C4-2B (cell line): Measurements from ENCODE around the gene LCT.

Source experiments
- H3K27ac ChIP-seq: fragments of 450-650 bp; 2 replicates; pipeline ENCODE4 v1.5.1; 2017
- ZFX ChIP-seq: fragments of 450-650 bp; IDR thresholded peaks from 2 replicates; pipeline ENCODE4 v1.6.1; 2017
- TF ChIP-seq, protein P1 (sequence below): fragments of 450-650 bp; conservative IDR thresholded peaks from 2 replicates; pipeline ENCODE4 v1.5.1; 2017; ENCODE audit warnings: mild to moderate bottlenecking

The LCT gene

GRCh38 chr2:135831180-135831812 lies 5.7 kb downstream of the LCT start:
- no peak overlapping the region for H3K27ac ChIP-seq
- no peak for TF ChIP-seq ZFX
- TF ChIP-seq, protein P1, sequence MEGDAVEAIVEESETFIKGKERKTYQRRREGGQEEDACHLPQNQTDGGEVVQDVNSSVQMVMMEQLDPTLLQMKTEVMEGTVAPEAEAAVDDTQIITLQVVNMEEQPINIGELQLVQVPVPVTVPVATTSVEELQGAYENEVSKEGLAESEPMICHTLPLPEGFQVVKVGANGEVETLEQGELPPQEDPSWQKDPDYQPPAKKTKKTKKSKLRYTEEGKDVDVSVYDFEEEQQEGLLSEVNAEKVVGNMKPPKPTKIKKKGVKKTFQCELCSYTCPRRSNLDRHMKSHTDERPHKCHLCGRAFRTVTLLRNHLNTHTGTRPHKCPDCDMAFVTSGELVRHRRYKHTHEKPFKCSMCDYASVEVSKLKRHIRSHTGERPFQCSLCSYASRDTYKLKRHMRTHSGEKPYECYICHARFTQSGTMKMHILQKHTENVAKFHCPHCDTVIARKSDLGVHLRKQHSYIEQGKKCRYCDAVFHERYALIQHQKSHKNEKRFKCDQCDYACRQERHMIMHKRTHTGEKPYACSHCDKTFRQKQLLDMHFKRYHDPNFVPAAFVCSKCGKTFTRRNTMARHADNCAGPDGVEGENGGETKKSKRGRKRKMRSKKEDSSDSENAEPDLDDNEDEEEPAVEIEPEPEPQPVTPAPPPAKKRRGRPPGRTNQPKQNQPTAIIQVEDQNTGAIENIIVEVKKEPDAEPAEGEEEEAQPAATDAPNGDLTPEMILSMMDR, result no peak

DNA sequence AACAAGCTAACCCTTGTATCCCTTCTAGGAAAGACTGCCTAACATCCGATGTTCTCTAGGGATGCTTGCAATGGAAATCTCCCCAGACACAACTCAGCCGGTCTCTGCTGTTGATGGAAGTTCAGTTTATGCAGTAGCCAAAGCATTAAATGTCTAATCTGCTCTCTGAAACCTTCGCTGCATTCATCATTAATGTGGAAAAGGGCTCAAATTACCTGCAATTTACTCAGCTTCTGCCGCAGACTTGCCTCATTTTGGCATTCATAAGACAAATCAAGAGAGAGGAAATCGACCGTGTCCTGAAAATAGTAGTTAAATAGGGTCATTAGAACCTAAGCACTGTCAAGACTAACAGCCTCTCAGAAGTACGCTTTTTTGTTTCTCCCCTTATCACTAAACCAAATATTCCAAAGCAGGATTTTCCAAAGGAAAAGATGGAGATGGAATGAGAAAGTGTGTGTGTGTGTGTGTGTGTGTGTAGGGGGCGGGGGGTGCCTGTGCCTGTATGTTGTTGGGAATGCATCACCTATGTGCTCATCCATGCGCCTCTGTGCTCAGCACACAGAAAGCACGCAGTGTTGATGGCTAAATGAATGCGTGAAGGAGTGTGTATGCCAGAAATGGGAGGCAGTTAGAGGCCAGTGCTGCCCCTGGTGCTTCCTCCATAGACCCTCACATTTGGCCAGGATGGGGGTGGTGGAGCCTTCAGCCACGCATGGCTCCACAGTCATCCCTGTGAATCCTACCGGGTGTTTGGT lies 7.4 kb downstream of the LCT start:
- TF ChIP-seq, protein P1, result no peak
- TF ChIP-seq ZFX, result no peak

DNA sequence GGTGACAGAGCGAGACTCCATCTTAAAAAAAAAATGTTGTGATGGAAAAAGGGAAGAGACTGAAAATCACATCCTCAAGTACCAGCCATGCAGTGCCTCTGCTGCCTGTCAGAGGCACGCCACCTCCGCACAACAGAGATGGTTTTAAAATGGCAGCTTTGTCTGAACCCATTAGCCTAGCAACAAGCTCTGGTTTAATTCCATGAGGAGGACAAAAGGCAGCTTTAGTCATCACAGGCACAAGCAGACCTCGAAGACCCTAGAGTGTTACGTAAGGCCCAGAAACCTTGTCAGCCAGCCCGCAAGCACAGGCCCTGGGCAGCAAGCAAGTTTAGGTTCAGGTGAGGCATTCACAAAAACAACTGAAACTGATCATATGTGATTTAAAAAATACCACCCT lies 10.4 kb downstream of the LCT start:
- no peak for TF ChIP-seq ZFX
- TF ChIP-seq, protein P1, result no peak
- H3K27ac ChIP-seq, result no peak overlapping the region

More for the DNA sequence above, 7.4 kb downstream of the LCT start:
- H3K27ac ChIP-seq, result no peak overlapping the region

DNA sequence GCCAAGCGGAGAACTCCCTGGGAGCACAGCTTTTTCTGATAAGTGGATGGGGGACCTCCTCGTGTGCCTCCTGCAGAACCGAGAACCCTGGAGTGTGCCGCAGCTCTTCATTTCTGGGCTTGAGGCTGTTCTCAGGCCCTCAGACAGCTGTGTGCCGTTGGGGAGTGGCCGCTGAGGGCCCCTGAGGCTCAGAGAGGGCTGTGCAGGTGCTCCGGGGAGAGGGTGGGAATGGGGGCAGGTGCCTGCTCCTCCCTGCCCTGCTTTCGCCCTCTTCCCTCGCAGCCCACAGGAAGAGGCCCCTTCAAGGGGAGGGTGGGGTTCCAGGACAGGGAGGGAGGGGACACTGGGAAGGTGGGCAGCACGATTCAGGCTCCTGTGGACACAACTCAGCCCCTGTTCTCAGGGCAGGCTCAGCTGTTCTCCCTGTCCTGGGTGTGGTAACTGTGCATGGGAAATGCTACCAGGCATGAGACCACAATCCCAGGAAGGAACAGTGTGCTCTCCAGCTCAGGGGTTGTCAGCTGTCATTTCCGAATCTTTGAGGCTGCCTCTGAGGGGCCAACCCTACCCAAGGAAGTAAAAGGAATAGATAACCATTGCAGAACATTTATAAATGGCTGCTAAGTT lies 11.3 kb downstream of the LCT start:
- TF ChIP-seq ZFX, result no peak
- TF ChIP-seq, protein P1, result no peak
- H3K27ac ChIP-seq, result no peak overlapping the region

DNA sequence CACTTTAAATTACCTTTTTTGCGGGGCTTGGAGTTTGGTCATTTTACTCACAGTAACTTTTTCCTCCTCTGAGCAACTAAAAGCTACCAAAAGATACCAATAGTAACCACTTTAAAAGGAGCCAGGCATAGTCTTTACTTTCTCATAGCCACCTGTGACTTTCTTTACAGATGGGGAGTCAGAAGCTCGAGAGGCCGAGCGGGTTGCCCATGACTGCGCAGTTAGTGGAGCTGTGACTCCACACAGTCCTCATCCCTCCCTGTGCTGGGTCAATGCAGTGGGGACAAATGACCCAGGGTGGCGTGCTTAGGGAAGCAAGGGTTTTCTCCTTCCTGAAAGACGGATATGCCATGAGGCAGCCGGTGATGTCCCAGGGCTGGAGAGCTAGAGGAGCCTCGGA lies 11.9 kb downstream of the LCT start:
- no peak overlapping the region for H3K27ac ChIP-seq
- TF ChIP-seq, protein P1, result no peak
- TF ChIP-seq ZFX, result no peak

- H3K27ac ChIP-seq, result no peak overlapping the region
- TF ChIP-seq, protein P1, result no peak
- no peak for TF ChIP-seq ZFX
Measured at GRCh38 chr2:135822855-135823254, 14.1 kb downstream of the LCT start.

DNA sequence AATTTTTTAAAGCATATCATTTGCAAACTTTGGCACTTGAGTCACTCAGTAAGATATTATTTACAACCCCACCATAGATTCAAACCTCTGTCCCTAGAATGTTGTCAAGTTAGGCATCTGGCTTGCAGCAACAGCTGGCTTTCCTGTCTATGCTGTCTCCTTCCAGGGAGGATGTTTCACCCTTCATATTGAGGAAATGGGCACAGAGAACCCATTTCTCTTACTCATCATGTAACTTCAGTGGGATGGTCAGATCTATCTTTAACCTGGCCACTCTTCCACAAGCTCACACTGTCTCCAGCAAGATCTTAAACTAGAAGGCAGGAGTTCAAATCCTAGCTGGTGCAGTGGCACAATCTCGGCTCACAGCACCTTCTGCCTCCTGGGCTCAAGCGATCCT lies 15.8 kb downstream of the LCT start:
- H3K27ac ChIP-seq, result no peak overlapping the region
- no peak for TF ChIP-seq ZFX
- TF ChIP-seq, protein P1, result no peak
